A549 (cell line): Measurements from ENCODE around the gene SPPL3. TPM values are rescaled to one million over a fixed set of nuclear protein-coding genes. Genes with fewer than 3 reads are reported as not detected.

ENCODE experiments used
- ATAC-seq, 2 experiments: fragments of 200-7000 bp in 1 of 2; fragments of >200 bp in 1 of 2; cut with Nextera tagmentation in 1 of 2; cut with Tn5 transposase in 1 of 2; 3 replicates each; pipeline versions ENCODE4 v1.8.0 to v1.9.1; 2018 to 2020; ENCODE audit warnings: mild to moderate bottlenecking in 1 of 2, moderate library complexity in 1 of 2
- CTCF ChIA-PET: fragments of 300-600 bp; sonication (Branson Sonifier 250); formaldehyde crosslinking; extraction: SDS; loops from one replicate; lab custom pipeline; 2021; ENCODE audit warnings: antibody characterized with exemption, inconsistent platforms; lab: Yijun Ruan, JAX
- POLR2A ChIA-PET: fragments of 350-600 bp; formaldehyde crosslinking; extraction: SDS; loops from one replicate; lab custom pipeline; 2021; ENCODE audit warnings: antibody characterized with exemption, inconsistent platforms; lab: Yijun Ruan, JAX
- DNase-seq, 2 experiments: peaks; one replicate each; pipeline versions ENCODE4 v3.0.0 to v3.0.0-alpha.2; 2011 to 2016; ENCODE audit warnings: low read depth in 1 of 2, low spot score in 1 of 2
- FAIRE-seq: peaks from 2 replicates; lab custom pipeline; 2011; peaks lifted over from hg19 to GRCh38; lab: Jason Lieb, UNC
- H3K27ac ChIP-seq, 2 experiments: fragments of >200 bp; sonication (Bioruptor Twin); formaldehyde crosslinking; 3 replicates each; pipeline ENCODE4 v1.5.1; 2016 to 2017
- H3K4me1 ChIP-seq: fragments of >200 bp; sonication (Bioruptor Twin); formaldehyde crosslinking; 3 replicates; pipeline ENCODE4 v1.6.1; 2016
- H3K4me2 ChIP-seq: fragments of >200 bp; sonication (Bioruptor Twin); formaldehyde crosslinking; 3 replicates; pipeline ENCODE4 v1.6.1; 2016
- H3K4me3 ChIP-seq: fragments of >200 bp; sonication (Bioruptor Twin); formaldehyde crosslinking; 3 replicates; pipeline ENCODE4 v1.5.1; 2016
- H3K9me3 ChIP-seq: fragments of >200 bp; sonication (Bioruptor Twin); formaldehyde crosslinking; 3 replicates; pipeline ENCODE4 v1.6.1; 2016
- BHLHE40 ChIP-seq: IDR thresholded peaks from 2 replicates; pipeline ENCODE4 v1.6.1; 2012; ENCODE audit warnings: low read depth, low read length, inconsistent platforms
- CBX8 ChIP-seq: fragments of 200-600 bp; sonication (generic); IDR thresholded peaks from 2 replicates; pipeline ENCODE4 v1.6.1; 2016
- CEBPB ChIP-seq, 2 experiments: fragments of >200 bp in 1 of 2; sonication (Bioruptor Twin) in 1 of 2; formaldehyde crosslinking in 1 of 2; IDR thresholded peaks; 2 replicates each; pipeline ENCODE4 v1.6.1; 2012 to 2016
- CHD2 ChIP-seq: fragments of 150-350 bp; IDR thresholded peaks from 2 replicates; pipeline ENCODE4 v1.6.1; 2014; ENCODE audit warnings: low read length; ENCODE audit not compliant: partially characterized antibody
- CHD4 ChIP-seq: fragments of 200-600 bp; sonication (generic); IDR thresholded peaks from 2 replicates; pipeline ENCODE4 v1.6.1; 2016; ENCODE audit warnings: antibody characterized with exemption, mild to moderate bottlenecking, borderline replicate concordance
- EHF ChIP-seq: fragments of 250-450 bp; sonication (Bioruptor Pico); IDR thresholded peaks from 2 replicates; pipeline ENCODE4 v1.5.0; 2020; ENCODE audit warnings: mild to moderate bottlenecking
- FOSB ChIP-seq: fragments of 250-450 bp; sonication (Bioruptor Pico); IDR thresholded peaks from 2 replicates; pipeline ENCODE4 v1.5.0; 2020; ENCODE audit warnings: mild to moderate bottlenecking, moderate library complexity
- FOSL2 ChIP-seq, 2 experiments: fragments of 450-650 bp in 1 of 2; fragments of >200 bp in 1 of 2; sonication (Bioruptor Twin) in 1 of 2; formaldehyde crosslinking; IDR thresholded peaks; 2 replicates each; pipeline versions ENCODE4 v1.5.0 to v1.6.1; 2016 to 2020; ENCODE audit warnings: mild to moderate bottlenecking in 1 of 2, moderate library complexity in 1 of 2
- FOXS1 ChIP-seq: fragments of 250-450 bp; sonication (Bioruptor Pico); IDR thresholded peaks from 2 replicates; pipeline ENCODE4 v1.5.0; 2020; ENCODE audit warnings: mild to moderate bottlenecking, moderate library complexity
- HDAC2 ChIP-seq: fragments of 200-600 bp; sonication (generic); IDR thresholded peaks from 2 replicates; pipeline ENCODE4 v1.6.1; 2016
- HOXB5 ChIP-seq: fragments of 250-450 bp; sonication (Bioruptor Pico); IDR thresholded peaks from 2 replicates; pipeline ENCODE4 v1.5.0; 2020; ENCODE audit warnings: mild to moderate bottlenecking, moderate library complexity
- KDM5A ChIP-seq: fragments of 200-600 bp; sonication (generic); IDR thresholded peaks from 2 replicates; pipeline ENCODE4 v1.6.1; 2016; ENCODE audit warnings: antibody characterized with exemption, mild to moderate bottlenecking
- MYC ChIP-seq: IDR thresholded peaks from 2 replicates; pipeline ENCODE4 v1.6.1; 2012; ENCODE audit warnings: mild to moderate bottlenecking, inconsistent platforms, low read length, improper control_type of control experiment, borderline replicate concordance
- NFE2L2 ChIP-seq: fragments of 150-350 bp; conservative IDR thresholded peaks from 2 replicates; pipeline ENCODE4 v1.6.1; 2014; ENCODE audit warnings: low read length
- POLR2A ChIP-seq: IDR thresholded peaks from 2 replicates; pipeline ENCODE4 v1.6.1; 2012; ENCODE audit warnings: mild to moderate bottlenecking, low read length
- RARB ChIP-seq: fragments of 250-450 bp; sonication (Bioruptor Pico); IDR thresholded peaks from 2 replicates; pipeline ENCODE4 v1.8.0; 2021; ENCODE audit warnings: mild to moderate bottlenecking, moderate library complexity
- SMC3 ChIP-seq: fragments of >200 bp; sonication (Bioruptor Twin); formaldehyde crosslinking; IDR thresholded peaks from 3 replicates; pipeline ENCODE4 v1.6.1; 2018; ENCODE audit warnings: inconsistent platforms
- ZC3H11A ChIP-seq: fragments of 450-650 bp; IDR thresholded peaks from 2 replicates; pipeline ENCODE4 v1.6.1; 2014; ENCODE audit warnings: antibody characterized with exemption, mild to moderate bottlenecking
- ZFP36 ChIP-seq: fragments of 450-650 bp; IDR thresholded peaks from 2 replicates; pipeline ENCODE4 v1.6.1; 2014; ENCODE audit warnings: borderline replicate concordance; ENCODE audit not compliant: partially characterized antibody
- ZSCAN20 ChIP-seq: fragments of 250-450 bp; sonication (Bioruptor Pico); IDR thresholded peaks from 2 replicates; pipeline ENCODE4 v1.8.0; 2022; ENCODE audit warnings: mild to moderate bottlenecking, moderate library complexity
- WGBS: methylation state at CpG from one replicate; pipeline ENCODE4 v1.1.6; 2017; ENCODE audit errors: missing lambda C conversion rate; 5-methylcytosine and 5-hydroxymethylcytosine counted together
- polyA plus RNA-seq, 4 experiments: library from polyadenylated mRNA; depleted of rRNA in 3 of 4; stranded (reverse); fragments of >200 nt; fragmentation: RNase III in 1 of 4; extraction: RNeasy Plus Mini Kit Qiagen cat#74134 plus additional on column Dnase treatment in 1 of 4; gene quantifications; 2 replicates in 3 of 4; 3 replicates in 1 of 4; pipeline ENCODE4 v1.2.3, GENCODE V29; 2011 to 2017
- TF ChIP-seq, protein P1 (sequence below): fragments of 250-450 bp; sonication (Bioruptor Pico); IDR thresholded peaks from 2 replicates; pipeline ENCODE4 v1.5.0; 2021; ENCODE audit warnings: mild to moderate bottlenecking, moderate library complexity, borderline replicate concordance
- TF ChIP-seq, protein P2 (sequence below): IDR thresholded peaks from 2 replicates; pipeline ENCODE4 v1.6.1; 2012
- TF ChIP-seq, protein P3 (sequence below): fragments of 250-450 bp; sonication (Bioruptor Pico); IDR thresholded peaks from 2 replicates; pipeline ENCODE4 v1.5.0; 2020; ENCODE audit warnings: low read depth, mild to moderate bottlenecking, moderate library complexity
- TF ChIP-seq, protein P4 (sequence below): fragments of 450-650 bp; IDR thresholded peaks from 2 replicates; pipeline ENCODE4 v1.6.1; 2014; ENCODE audit warnings: antibody characterized with exemption

Gene SPPL3
- polyA plus RNA-seq, 2 of the 4 experiments (the other 2 are of a cell fraction) = 25.0 to 26.6 TPM

DNA sequence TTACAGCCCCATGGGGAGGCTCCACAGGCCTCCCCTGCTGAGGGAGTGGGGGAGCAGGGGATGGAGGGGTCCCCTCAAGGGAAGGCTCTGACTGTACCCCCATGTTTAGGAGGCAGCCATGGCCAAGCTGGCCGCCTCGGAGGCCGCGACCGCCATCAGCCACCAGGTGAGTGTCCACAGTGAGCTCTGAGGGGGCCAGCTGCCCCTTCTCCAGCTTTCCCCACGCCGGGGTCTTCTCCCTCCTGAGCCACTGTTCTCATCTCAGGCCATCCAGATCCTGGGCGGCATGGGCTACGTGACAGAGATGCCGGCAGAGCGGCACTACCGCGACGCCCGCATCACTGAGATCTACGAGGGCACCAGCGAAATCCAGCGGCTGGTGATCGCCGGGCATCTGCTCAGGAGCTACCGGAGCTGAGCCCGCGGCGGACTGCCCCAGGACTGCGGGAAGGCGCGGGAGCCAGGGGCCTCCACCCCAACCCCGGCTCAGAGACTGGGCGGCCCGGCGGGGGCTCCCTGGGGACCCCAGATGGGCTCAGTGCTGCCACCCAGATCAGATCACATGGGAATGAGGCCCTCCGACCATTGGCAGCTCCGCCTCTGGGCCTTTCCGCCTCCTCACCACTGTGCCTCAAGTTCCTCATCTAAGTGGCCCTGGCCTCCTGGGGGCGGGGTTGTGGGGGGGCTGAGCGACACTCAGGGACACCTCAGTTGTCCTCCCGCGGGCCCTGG is 165.0 kb downstream of the SPPL3 start:
- FAIRE-seq (no peak), ATAC-seq (no peak), DNase-seq (no peak)
- 90% methylated on average over 19 of the region's 38 CpGs for WGBS
- H3K9me3 ChIP-seq = no peaks in the 10 kb centered on the region
- H3K27ac ChIP-seq = no peak overlapping the region
- TF ChIP-seq HDAC2 (no peak), EHF (CRISPR knock-in tag) (no peak), CEBPB (IDR thresholded peaks at IDR 0.05) (no peak), POLR2A (no peak), FOXS1 (CRISPR knock-in tag) (no peak), SMC3 (no peak), KDM5A (no peak), NFE2L2 (no peak), FOSL2 (IDR thresholded peaks at IDR 0.05) (no peak), FOSL2 (CRISPR knock-in tag; IDR thresholded peaks at IDR 0.05) (no peak), ZSCAN20 (CRISPR knock-in tag) (no peak), ZFP36 (no peak), RARB (CRISPR knock-in tag) (no peak), HOXB5 (no peak), BHLHE40 (no peak), ZC3H11A (no peak), FOSB (CRISPR knock-in tag) (no peak), MYC (no peak)
- TF ChIP-seq, protein P1, sequence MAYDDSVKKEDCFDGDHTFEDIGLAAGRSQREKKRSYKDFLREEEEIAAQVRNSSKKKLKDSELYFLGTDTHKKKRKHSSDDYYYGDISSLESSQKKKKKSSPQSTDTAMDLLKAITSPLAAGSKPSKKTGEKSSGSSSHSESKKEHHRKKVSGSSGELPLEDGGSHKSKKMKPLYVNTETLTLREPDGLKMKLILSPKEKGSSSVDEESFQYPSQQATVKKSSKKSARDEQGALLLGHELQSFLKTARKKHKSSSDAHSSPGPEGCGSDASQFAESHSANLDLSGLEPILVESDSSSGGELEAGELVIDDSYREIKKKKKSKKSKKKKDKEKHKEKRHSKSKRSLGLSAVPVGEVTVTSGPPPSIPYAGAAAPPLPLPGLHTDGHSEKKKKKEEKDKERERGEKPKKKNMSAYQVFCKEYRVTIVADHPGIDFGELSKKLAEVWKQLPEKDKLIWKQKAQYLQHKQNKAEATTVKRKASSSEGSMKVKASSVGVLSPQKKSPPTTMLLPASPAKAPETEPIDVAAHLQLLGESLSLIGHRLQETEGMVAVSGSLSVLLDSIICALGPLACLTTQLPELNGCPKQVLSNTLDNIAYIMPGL (CRISPR knock-in tag) = no peak
- TF ChIP-seq, protein P2, sequence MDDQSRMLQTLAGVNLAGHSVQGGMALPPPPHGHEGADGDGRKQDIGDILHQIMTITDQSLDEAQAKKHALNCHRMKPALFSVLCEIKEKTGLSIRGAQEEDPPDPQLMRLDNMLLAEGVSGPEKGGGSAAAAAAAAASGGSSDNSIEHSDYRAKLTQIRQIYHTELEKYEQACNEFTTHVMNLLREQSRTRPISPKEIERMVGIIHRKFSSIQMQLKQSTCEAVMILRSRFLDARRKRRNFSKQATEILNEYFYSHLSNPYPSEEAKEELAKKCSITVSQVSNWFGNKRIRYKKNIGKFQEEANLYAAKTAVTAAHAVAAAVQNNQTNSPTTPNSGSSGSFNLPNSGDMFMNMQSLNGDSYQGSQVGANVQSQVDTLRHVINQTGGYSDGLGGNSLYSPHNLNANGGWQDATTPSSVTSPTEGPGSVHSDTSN = no peak
- TF ChIP-seq, protein P3, sequence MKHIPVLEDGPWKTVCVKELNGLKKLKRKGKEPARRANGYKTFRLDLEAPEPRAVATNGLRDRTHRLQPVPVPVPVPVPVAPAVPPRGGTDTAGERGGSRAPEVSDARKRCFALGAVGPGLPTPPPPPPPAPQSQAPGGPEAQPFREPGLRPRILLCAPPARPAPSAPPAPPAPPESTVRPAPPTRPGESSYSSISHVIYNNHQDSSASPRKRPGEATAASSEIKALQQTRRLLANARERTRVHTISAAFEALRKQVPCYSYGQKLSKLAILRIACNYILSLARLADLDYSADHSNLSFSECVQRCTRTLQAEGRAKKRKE (CRISPR knock-in tag) = no peak
- H3K4me2 ChIP-seq = no peak overlapping the region
- H3K4me1 ChIP-seq = no peaks in the 10 kb centered on the region
- H3K4me3 ChIP-seq = no peak overlapping the region
- CTCF ChIA-PET = interaction anchor here (0.8 to 1.6 kb wide), 5 partner anchors 25 to 271 kb away, joined by 3 to 5 read pairs (median 3); no protein-coding TSS in a partner anchor
- POLR2A ChIA-PET = no interaction called here

DNA sequence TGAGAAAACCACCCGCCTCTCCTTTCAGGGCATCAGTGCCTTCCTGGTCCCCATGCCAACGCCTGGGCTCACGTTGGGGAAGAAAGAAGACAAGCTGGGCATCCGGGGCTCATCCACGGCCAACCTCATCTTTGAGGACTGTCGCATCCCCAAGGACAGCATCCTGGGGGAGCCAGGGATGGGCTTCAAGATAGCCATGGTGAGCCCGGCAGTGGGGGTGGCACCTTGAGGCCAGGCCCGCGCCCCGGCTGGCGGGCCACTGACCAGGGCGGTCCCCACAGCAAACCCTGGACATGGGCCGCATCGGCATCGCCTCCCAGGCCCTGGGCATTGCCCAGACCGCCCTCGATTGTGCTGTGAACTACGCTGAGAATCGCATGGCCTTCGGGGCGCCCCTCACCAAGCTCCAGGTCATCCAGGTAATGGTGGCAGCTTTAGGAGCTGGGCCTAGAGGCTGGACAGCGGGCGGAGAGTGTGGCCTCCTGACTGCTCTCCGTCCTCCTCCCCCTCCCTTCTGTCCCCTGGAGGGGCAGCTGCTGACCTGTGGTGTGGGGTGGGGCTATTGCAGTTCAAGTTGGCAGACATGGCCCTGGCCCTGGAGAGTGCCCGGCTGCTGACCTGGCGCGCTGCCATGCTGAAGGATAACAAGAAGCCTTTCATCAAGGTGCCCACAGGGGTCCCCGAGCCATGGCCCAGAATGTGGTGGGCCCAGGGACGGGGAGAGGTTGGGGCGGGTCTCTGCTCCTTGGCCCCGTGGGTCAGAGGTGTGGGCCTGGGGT is 165.7 kb downstream of the SPPL3 start:
- no peak for TF ChIP-seq CBX8
- TF ChIP-seq, protein P4, sequence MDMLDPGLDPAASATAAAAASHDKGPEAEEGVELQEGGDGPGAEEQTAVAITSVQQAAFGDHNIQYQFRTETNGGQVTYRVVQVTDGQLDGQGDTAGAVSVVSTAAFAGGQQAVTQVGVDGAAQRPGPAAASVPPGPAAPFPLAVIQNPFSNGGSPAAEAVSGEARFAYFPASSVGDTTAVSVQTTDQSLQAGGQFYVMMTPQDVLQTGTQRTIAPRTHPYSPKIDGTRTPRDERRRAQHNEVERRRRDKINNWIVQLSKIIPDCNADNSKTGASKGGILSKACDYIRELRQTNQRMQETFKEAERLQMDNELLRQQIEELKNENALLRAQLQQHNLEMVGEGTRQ = no peak
- no peak for TF ChIP-seq CHD4
- TF ChIP-seq ZSCAN20 (CRISPR knock-in tag) = no peak
- no peak for TF ChIP-seq CHD2
- no peak for TF ChIP-seq KDM5A
- TF ChIP-seq ZFP36 = no peak
- H3K9me3 ChIP-seq = no peaks in the 10 kb centered on the region
- H3K4me2 ChIP-seq = no peak overlapping the region
- no peaks in the 10 kb centered on the region for H3K4me1 ChIP-seq
- FAIRE-seq (no peak), ATAC-seq (no peak), DNase-seq (no peak)
- ChIA-PET CTCF (interaction anchor here (1.3 to 1.6 kb wide), 3 partner anchors 20 to 233 kb away, joined by 3 to 5 read pairs (median 4); no protein-coding TSS in a partner anchor), POLR2A (no interaction called here)
- no peak overlapping the region for H3K27ac ChIP-seq
- 87% methylated on average over 30 of the region's 31 CpGs for WGBS
- H3K4me3 ChIP-seq = no peak overlapping the region
